H9 (cell line): Measurements from ENCODE around the gene IDUA. TPM values are rescaled to one million over a fixed set of nuclear protein-coding genes. Genes with fewer than 3 reads are reported as not detected.

Experiments
- DNase-seq: peaks from one replicate; pipeline ENCODE4 v3.0.0-alpha.2; 2017
- H2AFZ ChIP-seq: one replicate; pipeline ENCODE4 v1.6.1; 2013; ENCODE audit warnings: mild to moderate bottlenecking, low read length, control low read depth, moderate library complexity
- H2AK5ac ChIP-seq: 2 replicates; pipeline ENCODE4 v1.6.1; 2013; ENCODE audit warnings: low read length, control low read depth, mixed read lengths; ENCODE audit not compliant: insufficient read length
- H2BK120ac ChIP-seq: one replicate; pipeline ENCODE4 v1.6.1; 2013; ENCODE audit warnings: low read depth, mild to moderate bottlenecking, low read length, control low read depth, inconsistent platforms; ENCODE audit not compliant: poor library complexity, severe bottlenecking
- H2BK12ac ChIP-seq: 2 replicates; pipeline ENCODE4 v1.6.1; 2013; ENCODE audit warnings: low read length, control low read depth, mixed read lengths, low read depth; ENCODE audit not compliant: insufficient read length
- H2BK15ac ChIP-seq: 2 replicates; pipeline ENCODE4 v1.6.1; 2013; ENCODE audit warnings: low read depth, low read length, control low read depth
- H2BK20ac ChIP-seq: one replicate; pipeline ENCODE4 v1.6.1; 2013; ENCODE audit warnings: low read depth, mild to moderate bottlenecking, low read length, control low read depth, inconsistent platforms; ENCODE audit not compliant: poor library complexity, severe bottlenecking
- H2BK5ac ChIP-seq: 2 replicates; pipeline ENCODE4 v1.6.1; 2013; ENCODE audit warnings: low read length, control low read depth, mixed read lengths; ENCODE audit not compliant: insufficient read length
- H3K14ac ChIP-seq: 2 replicates; pipeline ENCODE4 v1.6.1; 2013; ENCODE audit warnings: low read length, control low read depth; ENCODE audit not compliant: insufficient read depth
- H3K18ac ChIP-seq: 2 replicates; pipeline ENCODE4 v1.6.1; 2013; ENCODE audit warnings: low read depth, mild to moderate bottlenecking, mixed read lengths, low read length, control low read depth; ENCODE audit not compliant: insufficient read length
- H3K23ac ChIP-seq: 2 replicates; pipeline ENCODE4 v1.6.1; 2013; ENCODE audit warnings: low read length, control low read depth, mixed read lengths, low read depth; ENCODE audit not compliant: insufficient read length
- H3K23me2 ChIP-seq: 2 replicates; pipeline ENCODE4 v1.6.1; 2013; ENCODE audit warnings: low read depth, mild to moderate bottlenecking, mixed read lengths, low read length, control low read depth; ENCODE audit not compliant: insufficient read length, poor library complexity, severe bottlenecking
- H3K27ac ChIP-seq: 2 replicates; pipeline ENCODE4 v1.5.1; 2013; ENCODE audit warnings: low read length, control low read depth, mixed read lengths, low read depth; ENCODE audit not compliant: insufficient read length
- H3K27me3 ChIP-seq: 2 replicates; pipeline ENCODE4 v1.6.1; 2013; ENCODE audit warnings: low read length, control low read depth, inconsistent platforms; ENCODE audit not compliant: insufficient read depth
- H3K4ac ChIP-seq: 2 replicates; pipeline ENCODE4 v1.6.1; 2013; ENCODE audit warnings: low read depth, mild to moderate bottlenecking, control low read depth, inconsistent platforms, low read length, moderate library complexity
- H3K4me1 ChIP-seq: 2 replicates; pipeline ENCODE4 v1.6.1; 2013; ENCODE audit warnings: low read length, control low read depth, inconsistent platforms; ENCODE audit not compliant: insufficient read depth
- H3K4me2 ChIP-seq: 2 replicates; pipeline ENCODE4 v1.6.1; 2013; ENCODE audit warnings: low read length, control low read depth, mixed read lengths; ENCODE audit not compliant: insufficient read length, insufficient read depth
- H3K56ac ChIP-seq: 2 replicates; pipeline ENCODE4 v1.6.1; 2013; ENCODE audit warnings: low read depth, mild to moderate bottlenecking, mixed read lengths, low read length, control low read depth; ENCODE audit not compliant: insufficient read length
- H3K79me1 ChIP-seq: 2 replicates; pipeline ENCODE4 v1.6.1; 2013; ENCODE audit warnings: low read depth, mild to moderate bottlenecking, moderate library complexity, low read length, control low read depth, inconsistent platforms; ENCODE audit not compliant: insufficient read depth, poor library complexity, severe bottlenecking
- H3K79me2 ChIP-seq: 2 replicates; pipeline ENCODE4 v1.6.1; 2013; ENCODE audit warnings: low read length, control low read depth, inconsistent platforms; ENCODE audit not compliant: insufficient read depth
- H3K9ac ChIP-seq: 2 replicates; pipeline ENCODE4 v1.6.1; 2013; ENCODE audit warnings: low read length, control low read depth, mixed read lengths; ENCODE audit not compliant: insufficient read length; ENCODE audit errors: extremely low read depth
- H3K9me3 ChIP-seq: one replicate; pipeline ENCODE4 v1.6.1; 2013; ENCODE audit warnings: low read depth, low read length, inconsistent platforms; ENCODE audit not compliant: control insufficient read depth
- H3T11ph ChIP-seq: one replicate; pipeline ENCODE4 v1.6.1; 2013; ENCODE audit warnings: mild to moderate bottlenecking, low read length, control low read depth, inconsistent platforms
- H4K20me1 ChIP-seq: one replicate; pipeline ENCODE4 v1.6.1; 2013; ENCODE audit not compliant: control insufficient read depth, insufficient read length, insufficient read depth
- H4K5ac ChIP-seq: 2 replicates; pipeline ENCODE4 v1.6.1; 2013; ENCODE audit warnings: low read depth, mild to moderate bottlenecking, mixed read lengths, low read length, control low read depth; ENCODE audit not compliant: insufficient read length
- H4K8ac ChIP-seq: replicated peaks from 2 replicates; pipeline ENCODE4 v1.6.1; 2013; ENCODE audit warnings: low read length, control low read depth, mixed read lengths, low read depth; ENCODE audit not compliant: insufficient read length
- H4K91ac ChIP-seq: 2 replicates; pipeline ENCODE4 v1.6.1; 2013; ENCODE audit warnings: low read depth, mild to moderate bottlenecking, moderate library complexity, mixed read lengths, low read length, control low read depth; ENCODE audit not compliant: insufficient read length
- H3K27ac Mint-ChIP-seq, 3 experiments: 2 replicates in 2 of 3; 3 replicates in 1 of 3; pipeline ENCODE4 v1.8.0; 2020 to 2021; ENCODE audit warnings: mixed read lengths in 3 of 3, mild to moderate bottlenecking in 1 of 3, moderate library complexity in 1 of 3
- H3K27me3 Mint-ChIP-seq: 2 replicates; pipeline ENCODE4 v1.8.0; 2021; ENCODE audit warnings: low read depth, mild to moderate bottlenecking, moderate library complexity, mixed read lengths
- H3K36me3 Mint-ChIP-seq, 3 experiments: 2 replicates in 2 of 3; 3 replicates in 1 of 3; pipeline ENCODE4 v1.8.0; 2020 to 2021; ENCODE audit warnings: low read depth in 3 of 3, mixed read lengths in 3 of 3; ENCODE audit not compliant: insufficient read depth in 1 of 3
- H3K4me1 Mint-ChIP-seq, 2 experiments: 2 replicates each; pipeline ENCODE4 v1.8.0; 2020; ENCODE audit warnings: mixed read lengths in 2 of 2
- H3K4me3 Mint-ChIP-seq, 2 experiments: 2 replicates in 1 of 2; 3 replicates in 1 of 2; pipeline ENCODE4 v1.8.0; 2020 to 2021; ENCODE audit warnings: mild to moderate bottlenecking in 2 of 2, mixed read lengths in 2 of 2, moderate library complexity in 1 of 2
- H3K9me3 Mint-ChIP-seq, 2 experiments: 2 replicates in 1 of 2; 3 replicates in 1 of 2; pipeline ENCODE4 v1.8.0; 2020; ENCODE audit warnings: mild to moderate bottlenecking in 2 of 2, mixed read lengths in 2 of 2, moderate library complexity in 1 of 2
- CTCF ChIP-seq: fragments of 200-600 bp; sonication (generic); conservative IDR thresholded peaks from 3 replicates; pipeline ENCODE4 v1.8.0; 2021; ENCODE audit warnings: antibody characterized with exemption, mild to moderate bottlenecking
- WGBS: extraction: QIAGEN DNeasy Blood & Tissue Kit; methylation state at CpG from one replicate; pipeline ENCODE4 v1.1.7; 2013; ENCODE audit warnings: missing lambda C conversion rate, low lambda C conversion rate, mixed read lengths; ENCODE audit not compliant: insufficient read length; ENCODE audit errors: extremely low coverage; 5-methylcytosine and 5-hydroxymethylcytosine counted together
- total RNA-seq: library from RNA; stranded (reverse); gene quantifications from 2 replicates; pipeline ENCODE4 v1.2.1, GENCODE V29; 2021

The IDUA gene
- total RNA-seq, 1 experiment from 2014 or later, result 14.5 TPM

- Histone ChIP-seq H2BK120ac (no peak overlapping the region), H4K8ac (no peak overlapping the region), H3K4me1 (no peaks in the 10 kb centered on the region), H3K56ac (no peak overlapping the region), H3K23ac (no peak overlapping the region), H4K20me1 (no peaks in the 10 kb centered on the region), H2BK5ac (no peak overlapping the region), H3K18ac (no peak overlapping the region), H3K79me1 (no peaks in the 10 kb centered on the region), H3K27me3 (no peaks in the 10 kb centered on the region; the same call in 1 of the 2 replicates), H2AK5ac (no peak overlapping the region), H3K14ac (no peak overlapping the region), H3K4ac (no peak overlapping the region), H3K4me2 (no peak overlapping the region), H2BK12ac (no peak overlapping the region), H4K91ac (no peak overlapping the region), H4K5ac (no peak overlapping the region), H3K9ac (no peak overlapping the region), H3T11ph (no peak overlapping the region), H3K23me2 (no peaks in the 10 kb centered on the region), H2BK15ac (no peak overlapping the region), H3K27ac (no peak overlapping the region), H3K9me3 (no peaks in the 10 kb centered on the region), H2AFZ (no peak overlapping the region), H3K79me2 (no peaks in the 10 kb centered on the region), H2BK20ac (no peak overlapping the region)
- H3K4me1 Mint-ChIP-seq, result peaks cover 0 to 2% of the 10 kb centered on the region in 2 experiments; a peak in 1 of 4 replicates
- no peak overlapping the region for H3K4me3 Mint-ChIP-seq
- WGBS, result no CpG with 5 or more reads among the region's 48 CpGs
- no peaks in the 10 kb centered on the region for H3K36me3 Mint-ChIP-seq
- TF ChIP-seq CTCF, result no peak
- no peak for DNase-seq
- H3K27ac Mint-ChIP-seq, result no peak overlapping the region
- no peaks in the 10 kb centered on the region for H3K9me3 Mint-ChIP-seq
- peaks cover 5% of the 10 kb centered on the region for H3K27me3 Mint-ChIP-seq
These were observed 20.4 kb upstream of the IDUA start for GRCh38 chr4:966266-967112.
